Measurements from ENCODE around the gene HSPA1B.

DNA sequence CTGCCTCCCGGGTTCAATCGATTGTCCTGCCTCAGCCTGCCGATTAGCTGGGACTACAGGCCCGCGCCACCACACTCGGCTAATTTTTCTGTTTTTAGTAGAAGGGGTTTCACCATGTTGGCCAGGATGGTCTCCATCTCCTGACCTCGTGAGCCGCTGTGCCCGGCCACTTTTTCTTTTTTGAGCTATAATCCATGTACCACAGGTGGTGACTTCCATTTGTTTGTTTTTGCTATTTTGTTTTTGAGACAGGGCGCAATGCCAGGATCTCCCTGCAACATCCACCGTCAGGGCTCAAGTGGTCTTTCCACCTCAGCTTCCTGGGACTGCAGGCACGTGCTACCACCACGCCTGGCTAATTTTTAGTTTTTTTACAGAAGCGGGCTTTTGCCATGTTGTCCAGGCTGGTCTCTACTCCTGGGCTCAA, 8.5 kb downstream of the HSPA1B start:
- TF ChIP-seq, protein P1, sequence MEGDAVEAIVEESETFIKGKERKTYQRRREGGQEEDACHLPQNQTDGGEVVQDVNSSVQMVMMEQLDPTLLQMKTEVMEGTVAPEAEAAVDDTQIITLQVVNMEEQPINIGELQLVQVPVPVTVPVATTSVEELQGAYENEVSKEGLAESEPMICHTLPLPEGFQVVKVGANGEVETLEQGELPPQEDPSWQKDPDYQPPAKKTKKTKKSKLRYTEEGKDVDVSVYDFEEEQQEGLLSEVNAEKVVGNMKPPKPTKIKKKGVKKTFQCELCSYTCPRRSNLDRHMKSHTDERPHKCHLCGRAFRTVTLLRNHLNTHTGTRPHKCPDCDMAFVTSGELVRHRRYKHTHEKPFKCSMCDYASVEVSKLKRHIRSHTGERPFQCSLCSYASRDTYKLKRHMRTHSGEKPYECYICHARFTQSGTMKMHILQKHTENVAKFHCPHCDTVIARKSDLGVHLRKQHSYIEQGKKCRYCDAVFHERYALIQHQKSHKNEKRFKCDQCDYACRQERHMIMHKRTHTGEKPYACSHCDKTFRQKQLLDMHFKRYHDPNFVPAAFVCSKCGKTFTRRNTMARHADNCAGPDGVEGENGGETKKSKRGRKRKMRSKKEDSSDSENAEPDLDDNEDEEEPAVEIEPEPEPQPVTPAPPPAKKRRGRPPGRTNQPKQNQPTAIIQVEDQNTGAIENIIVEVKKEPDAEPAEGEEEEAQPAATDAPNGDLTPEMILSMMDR (IDR thresholded peaks at IDR 0.05), result no peak
- no peak for TF ChIP-seq POLR2A (IDR thresholded peaks at IDR 0.05)

Measured in right lobe of liver (tissue), 4 donors.